ENCODE measurements around the gene MSH3. TPM values are rescaled to one million over a fixed set of nuclear protein-coding genes. Genes with fewer than 3 reads are reported as not detected.

Gene MSH3
- total RNA-seq, 4 donors from 2014 or later, result 17.5 to 24.4 (median 21.2) TPM

GRCh38 chr5:80705801-80706200 is 51.3 kb downstream of the MSH3 start:
- TF ChIP-seq, protein P1, sequence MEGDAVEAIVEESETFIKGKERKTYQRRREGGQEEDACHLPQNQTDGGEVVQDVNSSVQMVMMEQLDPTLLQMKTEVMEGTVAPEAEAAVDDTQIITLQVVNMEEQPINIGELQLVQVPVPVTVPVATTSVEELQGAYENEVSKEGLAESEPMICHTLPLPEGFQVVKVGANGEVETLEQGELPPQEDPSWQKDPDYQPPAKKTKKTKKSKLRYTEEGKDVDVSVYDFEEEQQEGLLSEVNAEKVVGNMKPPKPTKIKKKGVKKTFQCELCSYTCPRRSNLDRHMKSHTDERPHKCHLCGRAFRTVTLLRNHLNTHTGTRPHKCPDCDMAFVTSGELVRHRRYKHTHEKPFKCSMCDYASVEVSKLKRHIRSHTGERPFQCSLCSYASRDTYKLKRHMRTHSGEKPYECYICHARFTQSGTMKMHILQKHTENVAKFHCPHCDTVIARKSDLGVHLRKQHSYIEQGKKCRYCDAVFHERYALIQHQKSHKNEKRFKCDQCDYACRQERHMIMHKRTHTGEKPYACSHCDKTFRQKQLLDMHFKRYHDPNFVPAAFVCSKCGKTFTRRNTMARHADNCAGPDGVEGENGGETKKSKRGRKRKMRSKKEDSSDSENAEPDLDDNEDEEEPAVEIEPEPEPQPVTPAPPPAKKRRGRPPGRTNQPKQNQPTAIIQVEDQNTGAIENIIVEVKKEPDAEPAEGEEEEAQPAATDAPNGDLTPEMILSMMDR (IDR thresholded peaks at IDR 0.05; ENCODE audit: low read depth), result no peak

DNA sequence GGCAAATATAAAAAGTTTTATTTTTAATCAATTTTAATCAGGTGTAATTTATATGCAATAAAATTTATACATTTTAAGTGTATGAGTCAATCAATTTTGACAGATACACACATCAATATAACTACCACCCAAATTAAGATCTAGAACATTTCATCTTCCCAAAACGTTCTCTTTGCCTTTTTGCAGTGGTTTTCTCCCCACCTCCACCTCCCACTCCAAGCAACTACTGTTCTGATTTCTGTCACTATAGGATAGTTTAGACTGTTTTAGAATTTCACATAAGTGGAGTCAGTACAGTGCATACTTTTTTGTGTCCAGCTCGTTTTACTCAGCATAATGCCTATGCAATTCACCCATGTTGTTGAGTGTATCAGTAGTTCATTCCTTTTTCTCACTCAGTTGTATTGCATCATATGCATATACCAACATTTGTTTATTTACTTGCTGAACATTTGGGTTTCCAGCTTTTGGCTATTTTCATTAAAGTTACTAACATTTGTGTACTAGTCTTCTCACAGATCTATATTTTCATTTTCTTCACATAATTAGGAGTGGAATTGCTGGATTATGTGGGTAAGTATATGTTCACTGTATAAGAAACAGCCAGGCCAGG is 52.5 kb downstream of the MSH3 start:
- TF ChIP-seq, protein P1 (IDR thresholded peaks at IDR 0.05; ENCODE audit: low read depth), result no peak

DNA sequence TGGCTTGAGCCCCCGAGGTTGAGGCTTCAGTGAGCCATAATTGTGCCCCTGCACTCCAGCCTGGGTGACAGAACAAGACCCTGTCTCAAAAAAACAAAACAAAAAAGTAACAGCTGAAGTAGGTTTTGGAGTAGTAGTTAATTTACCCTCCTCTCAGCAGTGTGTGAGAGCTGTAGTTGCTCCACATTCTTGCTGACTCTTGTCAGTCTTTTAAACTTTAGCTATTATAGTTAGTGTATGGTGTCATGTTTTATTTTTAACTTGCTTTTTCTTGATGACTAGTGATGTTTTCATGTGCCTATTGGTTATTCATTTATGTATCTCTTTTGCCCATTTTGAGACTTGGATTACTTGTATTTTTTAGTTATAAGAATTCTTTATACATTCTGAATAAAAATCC is 53.2 kb downstream of the MSH3 start:
- TF ChIP-seq, protein P1 (IDR thresholded peaks at IDR 0.05; ENCODE audit: low read depth), result no peak

DNA sequence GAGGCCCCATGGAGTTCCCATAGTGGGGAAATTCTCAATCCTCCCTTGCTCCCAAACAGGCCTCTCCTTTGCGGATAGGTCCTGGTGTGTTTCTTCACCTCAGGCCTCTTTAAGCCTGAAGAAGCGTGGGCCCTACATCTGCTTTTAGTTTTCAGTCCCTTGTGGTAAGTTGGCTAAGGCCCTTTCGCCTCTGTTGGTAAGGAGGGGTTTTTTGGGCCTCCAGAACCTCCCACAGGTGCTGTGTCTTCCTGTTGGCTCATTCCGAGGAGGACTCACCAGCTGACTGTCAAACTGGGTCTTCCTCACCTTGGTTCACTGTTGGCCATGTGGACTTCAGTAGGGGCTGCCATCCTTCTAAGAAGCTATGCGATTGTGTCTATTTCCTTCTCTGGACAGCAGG is 56.8 kb downstream of the MSH3 start:
- TF ChIP-seq, protein P1 (IDR thresholded peaks at IDR 0.05; ENCODE audit: low read depth), result no peak

DNA sequence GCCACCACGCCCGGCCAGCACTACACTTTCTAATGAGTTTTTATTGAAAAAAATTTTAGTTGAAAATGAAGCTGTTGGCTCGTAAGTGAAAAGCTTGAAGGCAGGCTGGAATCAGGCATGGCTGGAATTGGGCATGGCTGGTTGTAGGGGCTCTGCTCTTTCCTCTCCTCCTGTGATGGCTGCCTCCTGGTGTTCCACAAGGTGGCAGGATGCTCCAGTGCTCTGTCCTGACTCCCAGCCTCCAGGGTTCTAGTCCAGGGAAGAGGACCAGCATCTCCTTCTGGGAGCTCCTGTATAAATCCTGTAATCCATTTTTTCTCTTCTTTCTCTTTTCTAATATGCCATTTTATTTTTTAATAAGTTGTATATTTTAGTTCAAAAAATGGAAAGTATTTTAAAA is 57.5 kb downstream of the MSH3 start:
- TF ChIP-seq, protein P1 (IDR thresholded peaks at IDR 0.05; ENCODE audit: low read depth), result no peak

- TF ChIP-seq, protein P1 (IDR thresholded peaks at IDR 0.05; ENCODE audit: low read depth), result no peak
These were observed 58.5 kb downstream of the MSH3 start for GRCh38 chr5:80712919-80713318.

- TF ChIP-seq, protein P1 (IDR thresholded peaks at IDR 0.05; ENCODE audit: low read depth), result no peak
These were observed 59.2 kb downstream of the MSH3 start for GRCh38 chr5:80713631-80714030.
